H1 (cell line): ENCODE data around the gene ZFYVE19. TPM values are rescaled to one million over a fixed set of nuclear protein-coding genes. Genes with fewer than 3 reads are reported as not detected.

ENCODE experiments used
- CTCF ChIA-PET: fragments of 300-600 bp; sonication (Branson Sonifier 250); formaldehyde crosslinking; loops from one replicate; lab custom pipeline; 2021; ENCODE audit not compliant: partially characterized antibody; lab: Charles Lee
- POLR2A ChIA-PET: fragments of 300-600 bp; sonication (Branson Sonifier 250); formaldehyde crosslinking; loops from one replicate; lab custom pipeline; 2021; ENCODE audit warnings: inconsistent platforms; ENCODE audit not compliant: partially characterized antibody; lab: Charles Lee
- DNase-seq, 2 experiments: peaks; one replicate each; pipeline versions ENCODE4 v3.0.0 to v3.0.0-alpha.2; 2010 to 2022; ENCODE audit warnings: low spot score in 2 of 2, low read depth in 1 of 2, mixed read lengths in 1 of 2
- FAIRE-seq: peaks from 2 replicates; lab custom pipeline; 2011; peaks lifted over from hg19 to GRCh38; lab: Jason Lieb, UNC
- H2AFZ ChIP-seq: 2 replicates; pipeline ENCODE4 v1.8.1; 2012; ENCODE audit warnings: low read length, inconsistent platforms
- H2AK5ac ChIP-seq: 2 replicates; pipeline ENCODE4 v1.6.1; 2013; ENCODE audit warnings: low read depth, low read length
- H2BK120ac ChIP-seq: replicated peaks from 2 replicates; pipeline ENCODE3; 2013; ENCODE audit warnings: low read depth, low read length, inconsistent platforms
- H2BK12ac ChIP-seq: 2 replicates; pipeline ENCODE4 v1.6.1; 2013; ENCODE audit warnings: low read depth, low read length
- H2BK15ac ChIP-seq: 2 replicates; pipeline ENCODE4 v1.6.1; 2013; ENCODE audit warnings: low read length
- H2BK20ac ChIP-seq: 2 replicates; pipeline ENCODE4 v1.6.1; 2013; ENCODE audit warnings: low read length
- H2BK5ac ChIP-seq: 2 replicates; pipeline ENCODE4 v1.6.1; 2013; ENCODE audit warnings: low read depth, low read length
- H3K14ac ChIP-seq: 2 replicates; pipeline ENCODE4 v1.6.1; 2013; ENCODE audit warnings: inconsistent platforms; ENCODE audit not compliant: insufficient read length
- H3K18ac ChIP-seq: 2 replicates; pipeline ENCODE4 v1.6.1; 2013; ENCODE audit warnings: low read length; ENCODE audit errors: extremely low read depth
- H3K23ac ChIP-seq: 2 replicates; pipeline ENCODE4 v1.6.1; 2013; ENCODE audit warnings: inconsistent platforms; ENCODE audit not compliant: insufficient read length
- H3K23me2 ChIP-seq: 2 replicates; pipeline ENCODE4 v1.6.1; 2013; ENCODE audit warnings: low read depth, low read length
- H3K27ac ChIP-seq: 2 replicates; pipeline ENCODE4 v1.6.1; 2011; ENCODE audit warnings: low read depth, low read length, inconsistent platforms
- H3K27me3 ChIP-seq, 4 experiments: replicated peaks in 1 of 4; 1 replicate in 1 of 4; 2 replicates in 3 of 4; pipeline versions ENCODE4 v1.6.1 to v1.8.1; 2011 to 2013; ENCODE audit warnings: low read length in 3 of 4, mild to moderate bottlenecking in 3 of 4, inconsistent platforms in 2 of 4, mixed read lengths in 2 of 4, moderate library complexity in 1 of 4; ENCODE audit not compliant: control insufficient read depth in 3 of 4, insufficient read depth in 3 of 4; ENCODE audit errors: extremely low read depth in 1 of 4
- H3K36me3 ChIP-seq, 4 experiments: 2 replicates each; pipeline versions ENCODE4 v1.6.1 to v1.8.1; 2011 to 2013; ENCODE audit warnings: mild to moderate bottlenecking in 4 of 4, low read length in 3 of 4, moderate library complexity in 2 of 4, control low read depth in 1 of 4, inconsistent platforms in 1 of 4; ENCODE audit not compliant: insufficient read depth in 4 of 4, control insufficient read depth in 2 of 4
- H3K4ac ChIP-seq: replicated peaks from 2 replicates; pipeline ENCODE3; 2013; ENCODE audit warnings: low read length, low read depth, mixed read lengths, inconsistent platforms; ENCODE audit not compliant: insufficient read length
- H3K4me1 ChIP-seq, 4 experiments: replicated peaks in 1 of 4; 1 replicate in 1 of 4; 2 replicates in 3 of 4; pipeline versions ENCODE4 v1.6.1 to v1.8.1; 2011 to 2013; ENCODE audit warnings: low read length in 3 of 4, inconsistent platforms in 2 of 4, mixed read lengths in 1 of 4; ENCODE audit not compliant: insufficient read depth in 4 of 4, control insufficient read depth in 3 of 4
- H3K4me2 ChIP-seq, 2 experiments: 2 replicates each; pipeline versions ENCODE4 v1.6.1 to v1.8.1; 2011 to 2013; ENCODE audit warnings: low read depth in 2 of 2, low read length in 2 of 2, control low read depth in 1 of 2, inconsistent platforms in 1 of 2, mild to moderate bottlenecking in 1 of 2; ENCODE audit not compliant: insufficient read depth in 1 of 2
- H3K4me3 ChIP-seq, 4 experiments: fragments of 200-600, 300-600 bp in 1 of 4; sonication (generic), shearing (Covaris generic), sonication (Bioruptor Twin) in 1 of 4; 2 replicates each; pipeline versions ENCODE4 v1.5.1 to v1.8.1; 2011 to 2016; ENCODE audit warnings: low read length in 4 of 4, low read depth in 3 of 4, control low read depth in 2 of 4, inconsistent platforms in 2 of 4, mild to moderate bottlenecking in 2 of 4, mixed read lengths in 1 of 4, moderate library complexity in 1 of 4; ENCODE audit not compliant: insufficient read depth in 2 of 4; ENCODE audit errors: extremely low read depth in 1 of 4
- H3K56ac ChIP-seq: replicated peaks from 2 replicates; pipeline ENCODE3; 2013; ENCODE audit warnings: low read depth, mild to moderate bottlenecking, mixed read lengths, low read length, inconsistent platforms; ENCODE audit not compliant: insufficient read length
- H3K79me1 ChIP-seq: 2 replicates; pipeline ENCODE4 v1.6.1; 2013; ENCODE audit warnings: low read depth, low read length, control low read depth
- H3K79me2 ChIP-seq, 2 experiments: 2 replicates each; pipeline versions ENCODE4 v1.6.1 to v1.8.1; 2012 to 2013; ENCODE audit warnings: low read length in 2 of 2, mild to moderate bottlenecking in 2 of 2, inconsistent platforms in 1 of 2; ENCODE audit not compliant: insufficient read depth in 2 of 2, control insufficient read depth in 1 of 2
- H3K9ac ChIP-seq, 4 experiments: replicated peaks in 1 of 4; 1 replicate in 1 of 4; 2 replicates in 3 of 4; pipeline versions ENCODE4 v1.6.1 to v1.8.1; 2011 to 2013; ENCODE audit warnings: low read depth in 3 of 4, low read length in 3 of 4, control low read depth in 2 of 4, mild to moderate bottlenecking in 2 of 4, moderate library complexity in 2 of 4, inconsistent platforms in 1 of 4; ENCODE audit errors: extremely low read depth in 1 of 4
- H3K9me3 ChIP-seq, 2 experiments: 2 replicates each; pipeline versions ENCODE4 v1.6.1 to v1.8.1; 2012 to 2013; ENCODE audit warnings: mild to moderate bottlenecking in 2 of 2, moderate library complexity in 2 of 2, control low read depth in 1 of 2, inconsistent platforms in 1 of 2, low read depth in 1 of 2, low read length in 1 of 2, mixed read lengths in 1 of 2; ENCODE audit not compliant: insufficient read depth in 2 of 2
- H4K20me1 ChIP-seq, 2 experiments: replicated peaks in 1 of 2; 2 replicates each; pipeline versions ENCODE3 to v1.8.1; 2011 to 2013; ENCODE audit warnings: inconsistent platforms in 2 of 2, low read length in 2 of 2, mild to moderate bottlenecking in 1 of 2; ENCODE audit not compliant: insufficient read depth in 2 of 2, control insufficient read depth in 1 of 2
- H4K5ac ChIP-seq: 2 replicates; pipeline ENCODE4 v1.6.1; 2013; ENCODE audit warnings: low read length, low read depth, mixed read lengths, inconsistent platforms; ENCODE audit not compliant: insufficient read length
- H4K8ac ChIP-seq: 2 replicates; pipeline ENCODE4 v1.8.0; 2013; ENCODE audit warnings: mild to moderate bottlenecking, moderate library complexity, low read length, inconsistent platforms; ENCODE audit not compliant: insufficient read depth; ENCODE audit errors: extremely low read depth
- H4K91ac ChIP-seq: replicated peaks from 2 replicates; pipeline ENCODE3; 2013; ENCODE audit warnings: low read length, mixed read lengths, inconsistent platforms; ENCODE audit not compliant: insufficient read length
- ATF2 ChIP-seq: IDR thresholded peaks from 2 replicates; pipeline ENCODE4 v1.6.1; 2012; ENCODE audit warnings: low read length, inconsistent platforms
- EGR1 ChIP-seq: IDR thresholded peaks from 2 replicates; pipeline ENCODE4 v1.6.1; 2011; ENCODE audit warnings: low read depth, low read length, borderline replicate concordance
- GABPA ChIP-seq: IDR thresholded peaks from 2 replicates; pipeline ENCODE4 v1.6.1; 2011; ENCODE audit warnings: mild to moderate bottlenecking, low read length, moderate library complexity, borderline replicate concordance; ENCODE audit not compliant: insufficient read depth
- MAX ChIP-seq: IDR thresholded peaks from 2 replicates; pipeline ENCODE4 v1.6.1; 2012; ENCODE audit warnings: inconsistent platforms
- NRF1 ChIP-seq: IDR thresholded peaks from 2 replicates; pipeline ENCODE4 v1.6.1; 2011; ENCODE audit warnings: mild to moderate bottlenecking, low read depth, low read length, improper control_type of control experiment
- POU5F1 ChIP-seq: IDR thresholded peaks from 2 replicates; pipeline ENCODE4 v1.6.1; 2011; ENCODE audit warnings: low read depth, mild to moderate bottlenecking, low read length, moderate library complexity
- SIN3A ChIP-seq, 2 experiments: IDR thresholded peaks in 1 of 2; conservative IDR thresholded peaks in 1 of 2; 2 replicates each; pipeline ENCODE4 v1.6.1; 2011 to 2012; ENCODE audit warnings: low read length in 2 of 2, improper control_type of control experiment in 1 of 2, low read depth in 1 of 2, mild to moderate bottlenecking in 1 of 2
- TAF1 ChIP-seq: IDR thresholded peaks from 2 replicates; pipeline ENCODE4 v1.6.1; 2011; ENCODE audit warnings: mild to moderate bottlenecking, low read depth, low read length
- WGBS, 2 experiments: shearing (Covaris generic) in 1 of 2; methylation state at CpG; one replicate each; pipeline versions ENCODE4 v1.1.6 to v1.1.7; 2013 to 2015; ENCODE audit warnings: low lambda C conversion rate in 2 of 2, mixed read lengths in 2 of 2, inconsistent platforms in 1 of 2, low coverage in 1 of 2, missing lambda C conversion rate in 1 of 2; ENCODE audit not compliant: insufficient replicate concordance in 2 of 2, insufficient coverage in 1 of 2, insufficient read length in 1 of 2; ENCODE audit errors: extremely low coverage in 1 of 2, missing lambda C conversion rate in 1 of 2; 5-methylcytosine and 5-hydroxymethylcytosine counted together
- polyA plus RNA-seq, 7 experiments: library from polyadenylated mRNA; depleted of rRNA in 3 of 7; stranded (reverse) in 5 of 7; unstranded in 2 of 7; fragments of >200 nt in 5 of 7; fragments of 200-250 nt in 2 of 7; gene quantifications; 1 replicate in 5 of 7; 2 replicates in 1 of 7; 4 replicates in 1 of 7; pipeline versions ENCODE4 v1.2.1 to v1.2.3, GENCODE V29; 2011 to 2013; ENCODE audit warnings: missing spikeins in 2 of 7, mixed read lengths in 2 of 7
- total RNA-seq: library from RNA; stranded (reverse); fragmentation: NEBNext Ultra II Directional; extraction: Animal tissue kit (Norgen Biotek cat#: 25700); gene quantifications from 2 replicates; pipeline ENCODE4 v1.2.1, GENCODE V29; 2021

ZFYVE19 gene
- total and polyA plus RNA-seq, 2 of the 8 experiments (the other 6 are each of a cell fraction or from before 2014, with no cell fraction given): 11.2 to 21.8 TPM

DNA sequence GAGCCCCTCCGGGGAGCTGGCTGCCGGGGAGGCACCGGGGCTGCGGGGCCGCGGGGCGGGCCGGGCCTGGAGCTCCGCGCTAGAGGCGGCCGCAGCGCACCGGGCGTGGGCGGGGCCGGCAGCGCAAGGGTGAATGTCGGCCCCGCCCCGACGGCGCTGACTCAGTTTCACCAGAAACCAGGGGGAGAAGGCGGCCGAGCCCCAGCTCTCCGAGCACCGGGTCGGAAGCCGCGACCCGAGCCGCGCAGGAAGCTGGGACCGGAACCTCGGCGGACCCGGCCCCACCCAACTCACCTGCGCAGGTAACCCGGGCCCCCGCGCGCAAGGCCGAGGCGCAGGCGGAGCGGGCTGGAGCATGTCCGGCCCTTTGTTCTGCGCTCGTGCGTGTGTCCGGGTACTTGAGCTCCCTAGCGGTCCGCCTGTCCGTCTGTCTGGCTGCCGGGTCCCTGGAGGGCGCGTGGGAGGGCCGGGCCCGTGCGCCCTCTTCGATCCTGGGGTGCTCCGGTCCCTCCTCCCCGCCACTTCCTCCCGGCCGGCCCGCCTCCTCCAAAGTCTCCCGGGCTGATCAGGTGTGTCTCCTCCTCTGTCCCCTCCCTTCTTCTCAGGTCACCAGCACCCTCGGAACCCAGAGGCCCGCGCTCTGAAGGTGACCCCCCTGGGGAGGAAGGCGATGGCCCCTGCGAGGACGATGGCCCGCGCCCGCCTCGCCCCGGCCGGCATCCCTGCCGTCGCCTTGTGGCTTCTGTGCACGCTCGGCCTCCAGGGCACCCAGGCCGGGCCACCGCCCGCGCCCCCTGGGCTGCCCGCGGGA, 37.2 kb downstream of the ZFYVE19 start, which contains the start of gene SPINT1:
TSS of gene SPINT1 (plus strand) at position 164 of the 811 bp plus-strand sequence. CDS start at position 671, 507 bp downstream.
- peak within 1 kb of the TSS; percentile 67 to 93 (median 80) for H3K9ac ChIP-seq
- TF ChIP-seq POU5F1 (no peak), TAF1 (peak; percentile 72), MAX (peak; percentile 53), GABPA (0 out of 2 replicates have a peak, but pooled peaks have one; percentile 20), NRF1 (peak; percentile 5; the same call in 1 of the 2 replicates), ATF2 (0 out of 2 replicates have a peak, but pooled peaks have one; percentile 22), EGR1 (no peak), SIN3A (conservative IDR thresholded peaks at IDR 0.05 in 1 of 2, IDR thresholded peaks at IDR 0.05 in 1 of 2; ENCODE audit: low read depth in 1 of 2, low read length in 2 of 2) (peak; percentile 10 to 31; a peak in 1 of 4 replicates)

More for the DNA sequence above, 37.2 kb downstream of the ZFYVE19 start, which contains the start of gene SPINT1:
- Histone ChIP-seq H2AFZ (peak within 1 kb of the TSS; percentile 56; the same call in 1 of the 2 replicates), H3K4me1 (peaks cover 0 to 26% (median 15%) of the 10 kb centered on the region in 4 experiments; a peak in 6 of 7 replicates), H4K5ac (peak within 1 kb of the TSS; percentile 81), H2BK15ac (0 out of 2 replicates have a peak within 1 kb of the TSS, but pooled peaks have one; percentile 61), H3K9me3 (no peaks in the 10 kb centered on the region), H2BK12ac (peak within 1 kb of the TSS; percentile 39), H3K79me2 (peaks cover 0 to 42% of the 10 kb centered on the region in 2 experiments; a peak in 3 of 4 replicates), H2BK20ac (no peak within 1 kb of the TSS), H2BK120ac (no peak within 1 kb of the TSS), H4K8ac (peak within 1 kb of the TSS; percentile 97), H2AK5ac (no peak within 1 kb of the TSS), H4K91ac (peak within 1 kb of the TSS; percentile 97), H3K79me1 (peaks cover 24% of the 10 kb centered on the region), H3K4me2 (peak within 1 kb of the TSS; percentile 85 to 96), H3K23ac (no peak within 1 kb of the TSS), H3K27me3 (peaks cover 0 to 2% (median 0%) of the 10 kb centered on the region in 4 experiments; a peak in 1 of 7 replicates), H3K56ac (peak within 1 kb of the TSS; percentile 71), H2BK5ac (peak within 1 kb of the TSS; percentile 88; the same call in 1 of the 2 replicates), H3K4me3 (peak within 1 kb of the TSS; percentile 65 to 88 (median 76)), H3K4ac (peak within 1 kb of the TSS; percentile 91), H3K36me3 (peaks cover 0 to 7% (median under 1%) of the 10 kb centered on the region in 4 experiments; a peak in 4 of 8 replicates), H3K27ac (peak within 1 kb of the TSS; percentile 82), H3K14ac (no peak within 1 kb of the TSS), H3K18ac (peak within 1 kb of the TSS; percentile 93), H3K23me2 (peaks cover 13% of the 10 kb centered on the region), H4K20me1 (peaks cover 5 to 18% of the 10 kb centered on the region in 2 experiments)
- ChIA-PET POLR2A (interaction anchor here (0.7 to 3.1 kb wide), 34 partner anchors 10 to 405 kb away, joined by 3 to 37 read pairs (median 5); partner anchors contain the start of genes CHAC1, DNAJC17, GCHFR and PPP1R14D), CTCF (interaction anchor here (0.9 to 14.5 kb wide), 13 partner anchors 11 to 165 kb away, joined by 3 to 157 read pairs (median 5); no protein-coding TSS in a partner anchor)
- WGBS, 2 experiments: 2% methylated on average over 38 of the region's 89 CpGs; no CpG with 5 or more reads in 1 of the 2 experiments
- DNase-seq (peak in 1 of 2 experiments; percentile 79), FAIRE-seq (no peak)
